GM13977 (cell line): ENCODE measurements around the gene MYH14.

ENCODE experiments used
- DNase-seq: peaks from one replicate; pipeline ENCODE4 v3.0.0; 2012; ENCODE audit warnings: low spot score
- CTCF ChIP-seq: IDR thresholded peaks from 2 replicates; pipeline ENCODE4 v1.5.1; 2012; ENCODE audit warnings: mild to moderate bottlenecking, control low read depth; ENCODE audit not compliant: insufficient read depth; ENCODE audit errors: extremely low read depth, missing control alignments
- in situ Hi-C: fragments of 300-500 bp; cut with MboI; formaldehyde crosslinking; loops from one replicate; pipeline ENCODE4 v1.12.0; 2022; ENCODE audit warnings: low sequenced_read_pairs, low pct_unique_long_range_greater_than_20kb, mixed read lengths, inconsistent platforms; ENCODE audit not compliant: unreplicated experiment

MYH14 gene

GRCh38 chr19:50176775-50177174 is 26.6 kb upstream of the MYH14 start:
- in situ Hi-C loops: no loop called here
- TF ChIP-seq CTCF: no peak

GRCh38 chr19:50178320-50178719 is 25.1 kb upstream of the MYH14 start:
- no peak for TF ChIP-seq CTCF
- in situ Hi-C loops: no loop called here
- no peak for DNase-seq

More at GRCh38 chr19:50176775-50177174, 26.6 kb upstream of the MYH14 start:
- no peak for DNase-seq

- DNase-seq: no peak
- no peak for TF ChIP-seq CTCF
- in situ Hi-C loops: no loop called here
Observed at GRCh38 chr19:50178859-50179537, 24.4 kb upstream of the MYH14 start.

GRCh38 chr19:50181121-50181520 is 22.3 kb upstream of the MYH14 start:
- in situ Hi-C loops: no loop called here
- TF ChIP-seq CTCF: no peak
- no peak for DNase-seq

GRCh38 chr19:50184196-50184595 is 19.2 kb upstream of the MYH14 start:
- TF ChIP-seq CTCF: no peak
- DNase-seq: no peak
- in situ Hi-C loops: no loop called here

- in situ Hi-C loops: no loop called here
- no peak for TF ChIP-seq CTCF
- DNase-seq: no peak
Observed at GRCh38 chr19:50187937-50188336, 15.5 kb upstream of the MYH14 start.
